HG03565 (cell line): ENCODE measurements around the gene SMC6.

ENCODE experiments used
- ATAC-seq: cut with Tn5 transposase; IDR thresholded peaks from one replicate; pipeline ENCODE4 v1.9.1; 2021; ENCODE audit warnings: mild to moderate bottlenecking, moderate library complexity; ENCODE audit not compliant: unreplicated experiment

Gene SMC6

DNA sequence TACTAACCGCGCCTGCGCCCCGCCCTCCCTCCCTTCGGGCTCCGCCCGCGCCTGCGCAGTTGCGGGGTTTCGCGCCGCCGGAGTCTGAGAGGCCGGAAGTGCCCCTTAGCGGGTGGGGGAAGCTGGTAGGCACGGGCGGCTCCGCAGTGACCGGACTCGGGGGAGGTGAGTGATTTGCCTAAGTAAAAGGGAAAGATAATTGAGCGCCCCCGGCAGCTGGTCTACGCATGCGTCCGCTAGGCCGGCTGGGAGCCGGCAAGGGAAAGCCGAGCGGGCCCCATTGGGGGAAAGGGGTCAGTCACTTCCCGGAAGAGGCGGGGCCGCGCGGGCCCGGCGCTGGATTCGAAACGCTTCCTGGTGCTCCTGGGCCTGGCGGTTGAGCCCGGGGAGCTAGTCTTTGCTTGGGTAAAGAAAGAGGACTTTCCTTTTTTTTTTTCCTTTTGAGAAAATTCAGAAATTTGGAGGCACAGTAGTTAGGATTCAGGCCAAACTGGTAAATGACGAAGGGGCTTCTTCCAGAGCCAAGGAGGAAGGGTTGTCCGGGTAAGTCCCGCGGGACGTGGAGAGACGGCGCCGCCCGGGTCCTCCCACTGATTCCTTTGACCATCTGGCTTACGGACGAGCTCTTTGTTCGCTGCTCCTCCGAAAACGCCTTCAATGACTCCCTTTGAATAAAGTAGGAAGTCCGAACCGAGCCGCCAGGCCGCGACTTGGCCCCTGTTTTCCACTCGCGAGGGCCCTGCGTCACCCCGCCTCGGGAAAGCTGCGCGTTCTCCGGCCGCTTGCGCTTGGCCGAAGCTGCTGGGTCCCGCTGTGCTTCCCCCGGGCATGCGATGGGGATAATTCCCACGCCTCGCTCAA, at the start of gene SMC6, which contains the start of gene GEN1:
Gene SMC6 (minus strand): TSS at position 8 of the 861 bp plus-strand sequence. CDS start 7,864 bp downstream, outside the sequence.
Gene GEN1 (plus strand): TSS at position 336 of the 861 bp plus-strand sequence. CDS start 5,806 bp downstream, outside the sequence.
- peak; percentile 61 for ATAC-seq

GRCh38 chr2:17800693-17801458, 47.3 kb upstream of the SMC6 start:
- no peak for ATAC-seq

DNA sequence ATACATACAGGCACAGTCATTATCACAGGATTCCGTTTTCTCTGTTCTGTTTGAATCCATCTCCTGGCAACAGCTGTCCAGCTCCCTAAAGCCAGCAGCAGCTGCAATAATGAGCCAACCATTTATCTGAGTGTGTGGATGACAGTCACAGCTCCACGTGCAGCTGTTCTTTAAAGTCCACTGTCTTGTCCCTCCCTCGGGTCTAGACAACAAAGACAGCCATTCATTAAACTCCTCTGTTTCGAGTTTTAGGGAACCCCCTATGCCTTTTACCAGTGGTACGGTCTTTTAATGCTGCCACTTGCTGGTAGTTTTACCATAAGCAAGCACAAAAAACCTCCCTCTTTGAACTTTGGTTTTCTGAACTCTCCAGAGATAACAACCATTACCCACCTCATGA, 46.6 kb upstream of the SMC6 start:
- no peak for ATAC-seq

DNA sequence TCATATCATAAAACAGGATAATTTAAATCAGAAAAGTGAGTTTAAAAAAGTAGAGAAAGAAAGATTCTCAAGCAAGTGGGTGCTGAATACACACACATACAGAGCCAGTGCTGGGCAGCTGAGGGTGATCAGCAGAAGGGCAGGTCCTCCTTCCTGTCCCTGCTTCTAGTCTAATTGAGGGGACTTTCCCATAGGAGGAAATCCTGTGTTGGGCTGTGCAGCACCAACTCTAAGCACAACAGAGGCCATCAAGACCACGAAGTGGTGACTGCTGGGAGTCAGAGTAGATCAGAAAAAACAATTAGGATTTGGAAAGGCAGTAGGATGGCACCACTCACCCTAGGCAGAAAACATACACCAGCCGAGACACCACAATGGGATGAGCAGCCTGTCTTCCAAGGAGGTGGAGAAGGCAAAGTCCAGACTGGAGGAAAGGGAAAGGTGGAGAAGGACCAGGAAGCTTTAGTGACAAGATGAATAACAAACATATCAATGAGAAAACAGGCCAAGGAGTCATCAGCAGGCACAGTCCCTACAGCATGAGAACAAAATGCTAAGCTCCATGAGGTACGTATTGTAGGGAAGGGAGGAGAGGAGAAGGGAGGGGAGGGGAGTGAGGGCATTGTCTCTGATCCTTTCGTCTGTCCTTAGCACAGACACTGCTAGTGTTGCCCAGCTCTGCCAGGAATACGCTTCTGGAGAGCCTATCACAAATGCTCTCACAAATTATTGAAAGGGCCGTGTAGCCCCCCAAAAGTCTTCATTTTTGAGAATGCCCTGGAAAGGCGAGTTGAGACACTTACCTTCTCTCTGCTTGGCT, 45.9 kb upstream of the SMC6 start:
- no peak for ATAC-seq

DNA sequence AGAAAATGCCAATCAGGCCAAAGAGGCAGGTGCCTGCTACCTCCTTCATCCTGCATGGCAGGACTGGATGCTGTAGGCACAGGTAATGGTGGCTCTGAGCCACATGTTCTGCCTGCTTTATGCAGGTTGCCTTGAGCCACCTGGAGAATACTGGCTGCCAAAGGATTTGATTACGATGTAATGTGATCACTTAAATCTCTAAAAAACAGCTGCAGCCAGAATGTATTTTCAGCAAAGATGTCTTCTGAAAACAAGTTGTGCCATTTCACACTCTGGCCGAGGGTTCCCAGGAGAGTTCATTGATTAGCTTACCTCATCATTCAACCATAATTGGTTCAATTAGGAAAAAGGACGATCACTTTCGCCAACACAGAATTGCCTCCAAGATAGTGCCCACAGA, 44.7 kb upstream of the SMC6 start:
- no peak for ATAC-seq

DNA sequence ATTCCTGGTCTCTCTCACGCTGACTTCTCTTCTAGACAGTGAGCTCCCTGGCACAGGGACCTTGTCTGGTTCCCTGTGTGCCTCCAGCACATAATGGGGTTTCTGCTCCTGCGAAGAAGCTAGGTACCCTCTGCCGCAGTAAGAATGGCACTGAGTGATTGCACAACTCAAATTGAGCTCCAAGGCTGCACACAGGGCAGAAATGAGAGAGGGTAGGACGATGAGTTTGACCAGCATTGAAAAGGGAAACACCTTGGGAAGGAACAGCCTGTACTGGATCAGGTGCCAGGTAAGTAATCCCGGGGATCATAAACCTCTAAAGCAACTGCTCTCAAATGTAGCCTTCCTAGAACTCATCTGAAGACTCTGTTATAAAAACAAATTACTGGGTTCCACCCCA, 41.7 kb upstream of the SMC6 start:
- ATAC-seq, result no peak

DNA sequence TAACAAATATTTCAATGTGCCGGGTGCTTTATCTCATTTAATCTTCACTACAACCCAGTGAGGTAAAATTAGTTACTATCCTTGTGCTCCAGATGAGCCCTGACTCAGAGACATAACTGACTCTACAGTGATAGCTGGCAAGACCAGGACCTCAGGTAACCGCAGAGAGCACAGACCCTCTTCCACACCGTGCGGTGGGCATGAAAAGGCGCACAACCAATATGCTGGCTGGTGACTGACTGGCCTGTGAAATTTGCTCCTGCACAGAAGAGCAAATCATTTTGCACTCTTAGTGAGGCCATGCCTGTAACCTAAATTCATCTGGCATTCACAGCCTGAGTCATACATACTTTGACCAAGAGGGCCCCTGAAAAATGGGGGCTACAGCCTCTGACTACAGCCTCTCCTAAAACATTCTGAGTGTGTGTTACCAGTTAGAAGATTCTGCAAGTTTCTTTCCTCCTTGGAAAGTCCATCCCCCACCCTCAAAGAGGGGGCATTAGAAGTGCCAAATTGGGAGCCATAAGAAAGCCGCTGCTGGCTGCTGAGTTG, 40.3 kb upstream of the SMC6 start:
- ATAC-seq, result no peak

DNA sequence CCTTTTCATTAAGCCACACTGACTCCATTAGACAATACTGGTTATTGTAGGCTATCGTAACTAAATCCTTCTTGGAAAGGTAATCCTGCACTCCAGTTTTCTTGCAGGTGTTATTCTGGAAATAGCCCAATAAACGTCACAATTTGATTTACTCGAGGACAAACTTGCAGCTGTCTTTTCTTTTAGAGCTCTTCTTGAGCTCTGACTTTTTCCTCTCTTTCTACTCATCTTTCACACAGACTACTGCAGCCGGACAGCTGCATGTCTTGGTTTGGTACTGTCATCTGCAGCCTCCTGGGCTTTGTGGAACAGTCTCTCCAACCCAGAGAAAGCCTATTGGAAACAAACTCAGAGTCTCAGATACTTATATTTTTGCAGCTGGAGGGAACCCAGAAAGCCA, 39.7 kb upstream of the SMC6 start:
- ATAC-seq, result no peak

DNA sequence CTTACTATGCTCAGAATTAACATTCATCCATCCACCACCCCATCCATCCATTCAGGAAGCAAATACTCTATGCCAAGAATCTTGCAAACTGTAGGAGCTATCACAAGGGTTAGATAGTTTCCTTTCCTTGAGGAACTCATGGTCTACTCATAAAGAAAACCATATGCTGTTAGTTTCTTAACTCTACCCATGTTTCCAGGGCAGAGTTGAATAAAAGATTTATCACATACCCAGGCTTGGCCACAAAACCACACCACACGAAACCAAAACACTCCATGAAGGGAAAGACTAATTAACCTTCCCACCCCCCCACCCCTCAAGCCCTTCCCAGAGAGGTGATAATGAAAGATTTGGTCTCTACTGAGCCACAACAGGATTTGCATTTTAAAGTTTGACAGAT, 38.9 kb upstream of the SMC6 start:
- ATAC-seq, result peak; percentile 33

DNA sequence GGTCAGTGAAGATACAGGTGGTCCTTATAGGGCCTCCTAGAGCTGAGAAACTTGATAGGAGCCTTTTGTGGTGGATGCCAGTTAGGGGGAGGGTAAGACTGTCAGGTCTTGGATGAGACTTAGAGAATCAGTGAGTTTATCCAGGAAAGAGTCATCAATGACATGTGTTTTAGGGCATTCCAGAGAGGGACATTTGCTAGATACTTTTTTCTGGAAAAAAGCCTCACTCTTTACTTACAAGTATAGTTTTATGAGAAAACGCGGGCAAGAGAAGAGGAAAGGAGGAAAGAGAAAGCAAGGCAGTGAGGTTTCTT, 38.2 kb upstream of the SMC6 start:
- ATAC-seq, result no peak

GRCh38 chr2:17791121-17791816, 37.7 kb upstream of the SMC6 start:
- no peak for ATAC-seq

GRCh38 chr2:17790536-17790935, 36.9 kb upstream of the SMC6 start:
- no peak for ATAC-seq

DNA sequence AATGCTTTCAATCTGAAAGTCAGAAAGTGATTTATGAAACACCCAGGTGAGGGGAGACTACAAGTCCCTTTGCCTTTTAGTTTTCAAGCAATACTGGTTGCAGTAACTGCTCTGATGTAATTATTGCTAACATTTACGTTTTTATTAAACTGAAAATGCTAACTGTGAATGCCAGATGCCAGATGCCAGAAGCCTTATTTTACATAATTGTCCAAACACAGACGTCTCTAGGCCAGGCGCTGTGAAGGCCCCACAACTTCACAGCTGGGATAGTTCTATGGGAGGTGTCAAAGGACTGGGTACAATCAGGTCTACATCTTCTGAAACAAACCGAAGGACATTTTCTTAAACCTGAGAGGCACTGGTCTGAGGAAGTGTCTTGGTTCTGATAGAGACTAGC, 35.2 kb upstream of the SMC6 start:
- no peak for ATAC-seq

DNA sequence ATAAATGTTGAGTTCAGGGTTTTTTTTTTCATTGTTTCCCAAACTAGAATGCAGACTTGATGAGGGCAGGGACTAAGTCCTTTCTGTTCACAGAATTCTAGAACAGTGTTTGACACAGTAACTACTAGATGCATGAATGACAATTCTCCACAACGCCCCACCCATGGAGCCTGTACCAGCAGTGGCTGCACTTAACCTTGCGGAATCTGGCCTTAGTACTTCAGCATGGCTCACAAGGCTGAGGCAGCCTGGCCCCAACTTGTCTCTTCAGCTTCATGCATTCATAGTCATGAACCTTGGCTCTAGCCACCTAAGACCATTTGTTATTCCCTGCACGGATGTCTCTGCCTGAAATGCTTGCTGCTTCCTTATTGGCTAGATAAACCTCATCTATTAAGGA, 33.1 kb upstream of the SMC6 start:
- no peak for ATAC-seq

DNA sequence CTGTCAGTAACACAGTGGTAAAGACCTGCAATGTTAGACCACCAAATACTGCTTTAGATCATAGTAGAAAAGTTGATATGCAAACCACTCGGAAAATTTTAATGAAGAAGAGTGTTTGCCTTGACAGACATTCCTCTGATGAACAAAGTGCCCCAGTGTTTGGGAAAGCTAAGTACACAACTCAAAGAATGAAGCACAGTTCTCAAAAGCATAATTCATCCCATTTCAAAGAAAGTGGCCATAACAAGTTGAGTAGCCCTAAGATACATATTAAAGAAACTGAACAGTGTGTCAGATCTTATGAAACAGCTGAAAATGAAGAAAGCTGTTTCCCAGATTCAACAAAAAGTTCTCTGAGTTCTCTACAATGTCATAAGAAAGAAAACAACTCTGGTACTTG, 27.9 kb upstream of the SMC6 start:
- ATAC-seq, result no peak

- no peak for ATAC-seq
These were observed 26.9 kb upstream of the SMC6 start for GRCh38 chr2:17780546-17780945.

DNA sequence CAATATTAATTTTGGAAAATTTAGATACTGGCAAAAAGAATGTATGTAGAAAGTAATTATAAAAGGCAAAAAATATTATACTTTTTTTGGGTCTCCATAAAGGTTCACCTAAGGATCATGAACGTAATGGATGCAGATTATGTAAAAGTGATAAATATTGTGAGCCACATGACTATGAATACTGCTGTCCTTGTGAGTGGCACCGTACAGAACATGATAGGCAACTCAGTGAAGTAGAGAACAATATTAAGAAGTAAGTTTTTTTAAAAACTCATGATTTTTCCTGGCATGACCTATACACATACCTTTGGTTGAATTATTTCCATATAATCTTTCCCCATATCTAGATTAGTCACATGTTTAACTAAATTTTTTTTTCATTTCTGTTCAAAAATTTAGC, 18.9 kb upstream of the SMC6 start:
- no peak for ATAC-seq

DNA sequence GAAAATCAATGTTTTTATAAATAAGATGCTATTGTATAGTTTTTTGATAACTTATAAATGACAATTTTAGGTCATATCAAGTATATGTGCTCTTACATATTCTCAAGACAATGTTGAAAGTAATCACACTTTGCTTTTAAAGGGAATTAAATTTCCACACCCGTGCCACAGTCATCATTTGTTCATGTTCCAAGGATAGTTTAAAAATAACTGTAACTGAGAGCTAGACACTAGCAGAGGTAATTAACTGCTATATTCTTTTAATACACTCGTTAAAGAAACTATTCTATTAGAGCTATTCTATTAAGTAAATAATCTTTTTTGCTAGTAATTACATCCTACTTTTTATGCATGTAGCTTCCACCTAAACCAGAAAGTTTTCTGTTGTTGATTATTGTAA, 18.3 kb upstream of the SMC6 start:
- no peak for ATAC-seq

- ATAC-seq, result no peak
These were observed 15.3 kb upstream of the SMC6 start for GRCh38 chr2:17768894-17769293.

DNA sequence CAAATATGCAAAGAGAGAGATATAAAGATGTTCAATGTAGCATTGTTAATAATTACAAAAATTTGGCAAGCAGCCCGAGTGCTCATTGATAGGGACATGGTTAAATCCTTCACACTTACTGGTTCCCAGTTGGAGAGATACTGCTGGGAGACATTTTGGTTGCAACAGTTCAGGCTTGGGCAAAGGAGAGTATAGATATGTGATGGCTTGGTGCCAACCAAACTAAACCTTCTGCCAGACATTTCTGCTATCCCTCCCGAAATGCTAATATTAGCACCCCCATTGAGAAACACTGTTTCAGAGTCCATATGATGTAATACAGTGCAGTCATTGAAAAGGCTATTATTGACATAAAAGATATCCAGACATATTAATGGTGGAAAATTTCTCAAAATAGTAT, 11.8 kb upstream of the SMC6 start:
- no peak for ATAC-seq
